HL-60 (cell line): ENCODE results near the gene EAF2.

Experiments
- DNase-seq, 2 experiments: peaks; one replicate each; pipeline ENCODE4 v3.0.0-alpha.2; 2010 to 2020; ENCODE audit warnings: low read depth in 1 of 2, low spot score in 1 of 2
- H3K27ac ChIP-seq: fragments of 250-450 bp; sonication (Bioruptor Pico); replicated peaks from 2 replicates; pipeline ENCODE4 v1.5.1; 2020; ENCODE audit warnings: mild to moderate bottlenecking, moderate library complexity
- H3K27me3 ChIP-seq: fragments of 250-450 bp; sonication (Bioruptor Pico); 2 replicates; pipeline ENCODE4 v1.5.1; 2021; ENCODE audit warnings: mild to moderate bottlenecking, moderate library complexity; ENCODE audit not compliant: insufficient read depth, poor library complexity, severe bottlenecking
- H3K4me3 ChIP-seq: replicated peaks from 2 replicates; pipeline ENCODE4 v1.5.1; 2011; ENCODE audit warnings: mild to moderate bottlenecking, control low read depth, low read length; ENCODE audit not compliant: insufficient read depth
- GABPA ChIP-seq: IDR thresholded peaks from 2 replicates; pipeline ENCODE4 v1.6.1; 2012; ENCODE audit warnings: low read depth
- POLR2AphosphoS5 ChIP-seq: IDR thresholded peaks from 2 replicates; pipeline ENCODE4 v1.6.1; 2012; ENCODE audit warnings: low read depth
- SPI1 ChIP-seq: IDR thresholded peaks from 2 replicates; pipeline ENCODE4 v1.6.1; 2012; ENCODE audit warnings: low read depth, mild to moderate bottlenecking, borderline replicate concordance
- TF ChIP-seq, protein P1 (sequence below): IDR thresholded peaks from one replicate; pipeline ENCODE4 v1.5.1; 2011; ENCODE audit warnings: low read length, control low read depth, inconsistent platforms; ENCODE audit not compliant: insufficient read depth
- TF ChIP-seq, protein P2 (sequence below): IDR thresholded peaks from 2 replicates; pipeline ENCODE4 v1.6.1; 2012; ENCODE audit warnings: low read depth; ENCODE audit not compliant: insufficient replicate concordance

The EAF2 gene

GRCh38 chr3:121883507-121883906, 48.5 kb downstream of the EAF2 start:
- Histone ChIP-seq H3K27ac (no peak overlapping the region), H3K27me3 (no peaks in the 10 kb centered on the region), H3K4me3 (no peak overlapping the region)
- DNase-seq = peak in 1 of 2 experiments; percentile 17
- TF ChIP-seq, protein P1, sequence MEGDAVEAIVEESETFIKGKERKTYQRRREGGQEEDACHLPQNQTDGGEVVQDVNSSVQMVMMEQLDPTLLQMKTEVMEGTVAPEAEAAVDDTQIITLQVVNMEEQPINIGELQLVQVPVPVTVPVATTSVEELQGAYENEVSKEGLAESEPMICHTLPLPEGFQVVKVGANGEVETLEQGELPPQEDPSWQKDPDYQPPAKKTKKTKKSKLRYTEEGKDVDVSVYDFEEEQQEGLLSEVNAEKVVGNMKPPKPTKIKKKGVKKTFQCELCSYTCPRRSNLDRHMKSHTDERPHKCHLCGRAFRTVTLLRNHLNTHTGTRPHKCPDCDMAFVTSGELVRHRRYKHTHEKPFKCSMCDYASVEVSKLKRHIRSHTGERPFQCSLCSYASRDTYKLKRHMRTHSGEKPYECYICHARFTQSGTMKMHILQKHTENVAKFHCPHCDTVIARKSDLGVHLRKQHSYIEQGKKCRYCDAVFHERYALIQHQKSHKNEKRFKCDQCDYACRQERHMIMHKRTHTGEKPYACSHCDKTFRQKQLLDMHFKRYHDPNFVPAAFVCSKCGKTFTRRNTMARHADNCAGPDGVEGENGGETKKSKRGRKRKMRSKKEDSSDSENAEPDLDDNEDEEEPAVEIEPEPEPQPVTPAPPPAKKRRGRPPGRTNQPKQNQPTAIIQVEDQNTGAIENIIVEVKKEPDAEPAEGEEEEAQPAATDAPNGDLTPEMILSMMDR = no peak
- TF ChIP-seq, protein P2, sequence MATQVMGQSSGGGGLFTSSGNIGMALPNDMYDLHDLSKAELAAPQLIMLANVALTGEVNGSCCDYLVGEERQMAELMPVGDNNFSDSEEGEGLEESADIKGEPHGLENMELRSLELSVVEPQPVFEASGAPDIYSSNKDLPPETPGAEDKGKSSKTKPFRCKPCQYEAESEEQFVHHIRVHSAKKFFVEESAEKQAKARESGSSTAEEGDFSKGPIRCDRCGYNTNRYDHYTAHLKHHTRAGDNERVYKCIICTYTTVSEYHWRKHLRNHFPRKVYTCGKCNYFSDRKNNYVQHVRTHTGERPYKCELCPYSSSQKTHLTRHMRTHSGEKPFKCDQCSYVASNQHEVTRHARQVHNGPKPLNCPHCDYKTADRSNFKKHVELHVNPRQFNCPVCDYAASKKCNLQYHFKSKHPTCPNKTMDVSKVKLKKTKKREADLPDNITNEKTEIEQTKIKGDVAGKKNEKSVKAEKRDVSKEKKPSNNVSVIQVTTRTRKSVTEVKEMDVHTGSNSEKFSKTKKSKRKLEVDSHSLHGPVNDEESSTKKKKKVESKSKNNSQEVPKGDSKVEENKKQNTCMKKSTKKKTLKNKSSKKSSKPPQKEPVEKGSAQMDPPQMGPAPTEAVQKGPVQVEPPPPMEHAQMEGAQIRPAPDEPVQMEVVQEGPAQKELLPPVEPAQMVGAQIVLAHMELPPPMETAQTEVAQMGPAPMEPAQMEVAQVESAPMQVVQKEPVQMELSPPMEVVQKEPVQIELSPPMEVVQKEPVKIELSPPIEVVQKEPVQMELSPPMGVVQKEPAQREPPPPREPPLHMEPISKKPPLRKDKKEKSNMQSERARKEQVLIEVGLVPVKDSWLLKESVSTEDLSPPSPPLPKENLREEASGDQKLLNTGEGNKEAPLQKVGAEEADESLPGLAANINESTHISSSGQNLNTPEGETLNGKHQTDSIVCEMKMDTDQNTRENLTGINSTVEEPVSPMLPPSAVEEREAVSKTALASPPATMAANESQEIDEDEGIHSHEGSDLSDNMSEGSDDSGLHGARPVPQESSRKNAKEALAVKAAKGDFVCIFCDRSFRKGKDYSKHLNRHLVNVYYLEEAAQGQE = no peak
- TF ChIP-seq SPI1 = no peak
- no peak for TF ChIP-seq GABPA
- no peak for TF ChIP-seq POLR2AphosphoS5

DNA sequence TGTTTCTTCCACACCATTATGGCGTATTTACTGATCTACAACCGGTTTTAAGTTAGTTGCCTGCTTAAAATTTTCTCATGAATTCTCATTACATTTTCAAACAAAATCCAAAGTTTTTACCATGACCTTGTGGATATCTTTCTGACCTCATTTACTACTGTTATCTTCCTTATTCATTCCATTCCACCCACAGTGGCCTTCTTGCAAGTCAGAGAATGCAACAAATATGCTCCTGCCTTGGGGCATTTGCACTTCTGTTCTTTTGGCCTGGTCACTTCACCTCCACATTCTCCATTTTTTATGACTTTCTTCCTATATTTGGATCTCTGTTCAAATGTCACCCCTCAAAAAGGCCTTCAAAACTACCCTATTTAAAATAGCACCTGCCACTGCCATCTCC, 50.4 kb downstream of the EAF2 start:
- no peak overlapping the region for H3K27ac ChIP-seq
- no peak for TF ChIP-seq GABPA

GRCh38 chr3:121894301-121894990, 59.4 kb downstream of the EAF2 start, which contains the start of gene SLC15A2:
Gene SLC15A2 (plus strand): TSS chr3:121894401. CDS start chr3:121894477, 76 bp downstream.
- Histone ChIP-seq H3K27me3 (no peaks in the 10 kb centered on the region), H3K4me3 (no peak within 1 kb of the TSS), H3K27ac (no peak within 1 kb of the TSS)
- TF ChIP-seq, protein P2 = no peak
- TF ChIP-seq, protein P1 = no peak
- TF ChIP-seq SPI1 (no peak), GABPA (no peak), POLR2AphosphoS5 (no peak)
- DNase-seq = no peak

More for the DNA sequence above, 50.4 kb downstream of the EAF2 start:
- Histone ChIP-seq H3K4me3 (no peak overlapping the region), H3K27me3 (no peaks in the 10 kb centered on the region)
- DNase-seq = no peak

GRCh38 chr3:121895121-121895520, 60.1 kb downstream of the EAF2 start:
- Histone ChIP-seq H3K27ac (no peak overlapping the region), H3K27me3 (no peaks in the 10 kb centered on the region), H3K4me3 (no peak overlapping the region)
- TF ChIP-seq POLR2AphosphoS5 (no peak), SPI1 (no peak), GABPA (no peak)
- TF ChIP-seq, protein P1 = no peak
- TF ChIP-seq, protein P2 = no peak
- DNase-seq = peak; percentile 43 to 46
